ENCODE measurements around the gene ESPL1.

- no peak for TF ChIP-seq CTCF (IDR thresholded peaks at IDR 0.05; ENCODE audit: low read depth, low read length, missing input control)
- TF ChIP-seq JUND (IDR thresholded peaks at IDR 0.05): no peak
- TF ChIP-seq REST (IDR thresholded peaks at IDR 0.05): no peak
- TF ChIP-seq SP1 (IDR thresholded peaks at IDR 0.05): no peak
Measured at GRCh38 chr12:53225635-53226424, 42.3 kb upstream of the ESPL1 start.
